ENCODE results near the gene PACRG. TPM values are rescaled to one million over a fixed set of nuclear protein-coding genes. Genes with fewer than 3 reads are reported as not detected.

PACRG gene
- total and polyA plus RNA-seq, 2 donors from 2014 or later = 7.4 to 20.0 TPM

- FAIRE-seq (no peak), DNase-seq (peak in 1 of 5 donors; percentile 33)
- intact Hi-C loops (cut with DNase I) = no loop called here
- H3K4me3 ChIP-seq (ENCODE audit: low read length in 3 of 3) = no peak overlapping the region
- H3K27me3 ChIP-seq (ENCODE audit: control insufficient read depth, insufficient read depth, low read length) = no peaks in the 10 kb centered on the region
- H3K9ac ChIP-seq (ENCODE audit: low read length in 3 of 3) = no peak overlapping the region
- H3K36me3 ChIP-seq (ENCODE audit: control insufficient read depth in 2 of 3, insufficient read depth in 3 of 3, low read length in 3 of 3) = no peaks in the 10 kb centered on the region
- no peaks in the 10 kb centered on the region for H3K9me3 ChIP-seq (ENCODE audit: control insufficient read depth in 2 of 3, insufficient read depth in 1 of 3, low read length in 3 of 3)
- no peak overlapping the region for H3K27ac ChIP-seq (ENCODE audit: low read depth in 2 of 2, low read length in 2 of 2)
- H3K4me1 ChIP-seq (ENCODE audit: control insufficient read depth in 2 of 3, insufficient read depth in 2 of 3, low read depth in 1 of 3, low read length in 3 of 3) = no peaks in the 10 kb centered on the region
- TF ChIP-seq CTCF (IDR thresholded peaks at IDR 0.05; ENCODE audit: borderline replicate concordance, extremely low read depth, insufficient read depth) = no peak
Measured at GRCh38 chr6:162845972-162846371, 118.2 kb downstream of the PACRG start.

GRCh38 chr6:162846723-162847122 lies 118.9 kb downstream of the PACRG start:
- TF ChIP-seq CTCF (IDR thresholded peaks at IDR 0.05; ENCODE audit: borderline replicate concordance, extremely low read depth, insufficient read depth) = no peak
- DNase-seq = peak in 1 of 5 donors; percentile 24
- intact Hi-C loops (cut with DNase I) = no loop called here
- H3K9me3 ChIP-seq (ENCODE audit: control insufficient read depth in 2 of 3, insufficient read depth in 1 of 3, low read length in 3 of 3) = no peaks in the 10 kb centered on the region
- H3K36me3 ChIP-seq (ENCODE audit: control insufficient read depth in 2 of 3, insufficient read depth in 3 of 3, low read length in 3 of 3) = no peaks in the 10 kb centered on the region
- no peak overlapping the region for H3K9ac ChIP-seq (ENCODE audit: low read length in 3 of 3)
- H3K4me1 ChIP-seq (ENCODE audit: control insufficient read depth in 2 of 3, insufficient read depth in 2 of 3, low read depth in 1 of 3, low read length in 3 of 3) = no peaks in the 10 kb centered on the region
- no peak overlapping the region for H3K4me3 ChIP-seq (ENCODE audit: low read length in 3 of 3)
- no peaks in the 10 kb centered on the region for H3K27me3 ChIP-seq (ENCODE audit: control insufficient read depth, insufficient read depth, low read length)
- H3K27ac ChIP-seq (ENCODE audit: low read depth in 2 of 2, low read length in 2 of 2) = no peak overlapping the region
- FAIRE-seq = no peak

- no peaks in the 10 kb centered on the region for H3K27me3 ChIP-seq (ENCODE audit: control insufficient read depth, insufficient read depth, low read length)
- TF ChIP-seq CTCF (IDR thresholded peaks at IDR 0.05; ENCODE audit: borderline replicate concordance, extremely low read depth, insufficient read depth) = no peak
- H3K4me3 ChIP-seq (ENCODE audit: low read length in 3 of 3) = no peak overlapping the region
- H3K4me1 ChIP-seq (ENCODE audit: control insufficient read depth in 2 of 3, insufficient read depth in 2 of 3, low read depth in 1 of 3, low read length in 3 of 3) = peaks cover 0 to 3% (median 0%) of the 10 kb centered on the region in 3 donors
- FAIRE-seq (no peak), DNase-seq (peak in 2 of 5 donors; percentile 9 to 24)
- H3K9me3 ChIP-seq (ENCODE audit: control insufficient read depth in 2 of 3, insufficient read depth in 1 of 3, low read length in 3 of 3) = no peaks in the 10 kb centered on the region
- no peak overlapping the region for H3K27ac ChIP-seq (ENCODE audit: low read depth in 2 of 2, low read length in 2 of 2)
- no peaks in the 10 kb centered on the region for H3K36me3 ChIP-seq (ENCODE audit: control insufficient read depth in 2 of 3, insufficient read depth in 3 of 3, low read length in 3 of 3)
- intact Hi-C loops (cut with DNase I) = no loop called here
- no peak overlapping the region for H3K9ac ChIP-seq (ENCODE audit: low read length in 3 of 3)
Measured at GRCh38 chr6:162849269-162849668, 121.5 kb downstream of the PACRG start.

- H3K36me3 ChIP-seq (ENCODE audit: control insufficient read depth in 2 of 3, insufficient read depth in 3 of 3, low read length in 3 of 3) = no peaks in the 10 kb centered on the region
- intact Hi-C loops (cut with DNase I) = no loop called here
- no peak overlapping the region for H3K27ac ChIP-seq (ENCODE audit: low read depth in 2 of 2, low read length in 2 of 2)
- no peak overlapping the region for H3K4me3 ChIP-seq (ENCODE audit: low read length in 3 of 3)
- DNase-seq (peak in 1 of 5 donors; percentile 57), FAIRE-seq (no peak)
- no peaks in the 10 kb centered on the region for H3K27me3 ChIP-seq (ENCODE audit: control insufficient read depth, insufficient read depth, low read length)
- no peaks in the 10 kb centered on the region for H3K9me3 ChIP-seq (ENCODE audit: control insufficient read depth in 2 of 3, insufficient read depth in 1 of 3, low read length in 3 of 3)
- no peak for TF ChIP-seq CTCF (IDR thresholded peaks at IDR 0.05; ENCODE audit: borderline replicate concordance, extremely low read depth, insufficient read depth)
- H3K4me1 ChIP-seq (ENCODE audit: control insufficient read depth in 2 of 3, insufficient read depth in 2 of 3, low read depth in 1 of 3, low read length in 3 of 3) = peaks cover 0 to 3% (median 0%) of the 10 kb centered on the region in 3 donors
- H3K9ac ChIP-seq (ENCODE audit: low read length in 3 of 3) = no peak overlapping the region
Measured at GRCh38 chr6:162852192-162852591, 124.4 kb downstream of the PACRG start.

All from kidney (tissue), 14 donors.